ENCODE data around the gene RIPOR1.
"Not testable (repeated sequence)": the region's sequence is repeated elsewhere in the genome, so short reads cannot be mapped to it uniquely, and the experiment has no call there.

The RIPOR1 gene

GRCh38 chr16:67516296-67517154 is 12.1 kb upstream of the RIPOR1 start:
- no peak for DNase-seq

GRCh38 chr16:67517155-67517445 is 11.5 kb upstream of the RIPOR1 start:
- no peak for DNase-seq

GRCh38 chr16:67517661-67518423 is 10.8 kb upstream of the RIPOR1 start:
- DNase-seq = no peak

- DNase-seq = no peak
Measured at GRCh38 chr16:67518676-67519075, 10.0 kb upstream of the RIPOR1 start.

- no peak for DNase-seq
Measured at GRCh38 chr16:67519242-67519641, 9.4 kb upstream of the RIPOR1 start.

GRCh38 chr16:67521095-67521804 is 7.4 kb upstream of the RIPOR1 start:
- peak; percentile 82 for DNase-seq

- DNase-seq = no peak
Measured at GRCh38 chr16:67525176-67525860, 3.3 kb upstream of the RIPOR1 start.

GRCh38 chr16:67526149-67526791 is 2.4 kb upstream of the RIPOR1 start:
- no peak for DNase-seq

GRCh38 chr16:67528870-67529581 is 397 bp downstream of the RIPOR1 start:
- DNase-seq = no peak

GRCh38 chr16:67529582-67530012 is 968 bp downstream of the RIPOR1 start:
- DNase-seq = no peak

GRCh38 chr16:67530013-67530939 is 1.6 kb downstream of the RIPOR1 start:
- peak; percentile 40 for DNase-seq

- DNase-seq = no peak
Measured at GRCh38 chr16:67531247-67531646, 2.6 kb downstream of the RIPOR1 start.

GRCh38 chr16:67533024-67533560 is 4.5 kb downstream of the RIPOR1 start:
- no peak for DNase-seq

GRCh38 chr16:67533987-67534386 is 5.4 kb downstream of the RIPOR1 start:
- DNase-seq = not testable (repeated sequence)

GRCh38 chr16:67534431-67534830 is 5.8 kb downstream of the RIPOR1 start:
- DNase-seq = no peak

GRCh38 chr16:67535201-67535600 is 6.6 kb downstream of the RIPOR1 start:
- DNase-seq = no peak

GRCh38 chr16:67537270-67537635 is 8.6 kb downstream of the RIPOR1 start:
- no peak for DNase-seq

- DNase-seq = no peak
Measured at GRCh38 chr16:67537636-67538591, 9.3 kb downstream of the RIPOR1 start.

- no peak for DNase-seq
Measured at GRCh38 chr16:67538666-67539101, 10.1 kb downstream of the RIPOR1 start.

Data from SHP77 treated with DMSO at 0.1 percent for 48 hours (cell line).